ENCODE data around the gene ITPR2.

DNA sequence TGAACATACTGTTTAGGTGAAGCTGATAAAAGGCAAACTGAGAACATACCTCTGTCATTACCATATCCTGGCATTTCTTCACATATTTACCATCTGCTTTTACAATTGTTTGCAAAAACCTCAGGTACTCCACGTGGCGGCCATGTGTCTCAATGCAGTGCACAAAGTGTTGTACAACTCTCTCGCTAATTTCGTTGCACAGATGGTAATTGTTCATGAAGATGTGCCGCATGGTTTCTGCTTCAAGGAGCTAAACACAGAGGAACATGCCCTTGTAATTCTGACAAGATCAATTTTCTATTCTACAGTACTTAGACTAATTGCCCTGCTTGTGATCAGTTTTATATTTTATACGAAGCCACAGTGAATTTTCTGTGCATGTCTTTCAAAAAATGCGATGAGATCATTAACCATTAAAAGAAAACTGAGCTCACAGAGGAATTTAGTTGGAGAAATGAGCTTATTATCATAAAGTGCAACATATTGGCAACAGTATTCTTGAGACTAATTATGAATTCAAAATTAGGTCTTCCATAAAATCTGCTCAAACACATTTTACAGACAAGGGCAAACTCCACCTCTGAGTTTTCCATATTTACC lies 233.8 kb downstream of the ITPR2 start:
- TF ChIP-seq, protein P1, sequence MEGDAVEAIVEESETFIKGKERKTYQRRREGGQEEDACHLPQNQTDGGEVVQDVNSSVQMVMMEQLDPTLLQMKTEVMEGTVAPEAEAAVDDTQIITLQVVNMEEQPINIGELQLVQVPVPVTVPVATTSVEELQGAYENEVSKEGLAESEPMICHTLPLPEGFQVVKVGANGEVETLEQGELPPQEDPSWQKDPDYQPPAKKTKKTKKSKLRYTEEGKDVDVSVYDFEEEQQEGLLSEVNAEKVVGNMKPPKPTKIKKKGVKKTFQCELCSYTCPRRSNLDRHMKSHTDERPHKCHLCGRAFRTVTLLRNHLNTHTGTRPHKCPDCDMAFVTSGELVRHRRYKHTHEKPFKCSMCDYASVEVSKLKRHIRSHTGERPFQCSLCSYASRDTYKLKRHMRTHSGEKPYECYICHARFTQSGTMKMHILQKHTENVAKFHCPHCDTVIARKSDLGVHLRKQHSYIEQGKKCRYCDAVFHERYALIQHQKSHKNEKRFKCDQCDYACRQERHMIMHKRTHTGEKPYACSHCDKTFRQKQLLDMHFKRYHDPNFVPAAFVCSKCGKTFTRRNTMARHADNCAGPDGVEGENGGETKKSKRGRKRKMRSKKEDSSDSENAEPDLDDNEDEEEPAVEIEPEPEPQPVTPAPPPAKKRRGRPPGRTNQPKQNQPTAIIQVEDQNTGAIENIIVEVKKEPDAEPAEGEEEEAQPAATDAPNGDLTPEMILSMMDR (conservative IDR thresholded peaks at IDR 0.05; ENCODE audit: low read length) = no peak
- TF ChIP-seq EZH2phosphoT487 (IDR thresholded peaks at IDR 0.05; ENCODE audit: borderline replicate concordance, low read depth, low read length) = no peak
